ENCODE data around the gene ATAD3A.

DNA sequence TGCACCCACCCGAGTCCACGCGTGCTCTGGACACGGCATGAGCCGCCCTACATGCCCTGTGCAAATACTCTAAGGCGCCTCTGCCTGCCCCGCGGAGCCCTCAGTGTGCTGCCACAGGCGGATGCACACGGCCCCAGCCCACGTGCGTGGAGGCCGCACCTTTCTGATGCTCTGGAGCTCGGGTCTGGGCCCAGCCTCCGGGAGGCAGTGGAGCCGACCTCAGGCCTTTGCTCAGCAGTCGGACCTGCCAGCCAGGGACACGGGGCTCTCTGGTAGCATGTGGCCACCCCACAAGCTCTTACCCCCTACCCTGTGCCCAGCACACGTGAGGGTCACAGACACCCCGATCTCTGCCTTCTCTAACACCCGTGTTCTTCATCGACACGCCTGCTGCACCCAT lies 26.4 kb downstream of the ATAD3A start:
- TF ChIP-seq, protein P1, sequence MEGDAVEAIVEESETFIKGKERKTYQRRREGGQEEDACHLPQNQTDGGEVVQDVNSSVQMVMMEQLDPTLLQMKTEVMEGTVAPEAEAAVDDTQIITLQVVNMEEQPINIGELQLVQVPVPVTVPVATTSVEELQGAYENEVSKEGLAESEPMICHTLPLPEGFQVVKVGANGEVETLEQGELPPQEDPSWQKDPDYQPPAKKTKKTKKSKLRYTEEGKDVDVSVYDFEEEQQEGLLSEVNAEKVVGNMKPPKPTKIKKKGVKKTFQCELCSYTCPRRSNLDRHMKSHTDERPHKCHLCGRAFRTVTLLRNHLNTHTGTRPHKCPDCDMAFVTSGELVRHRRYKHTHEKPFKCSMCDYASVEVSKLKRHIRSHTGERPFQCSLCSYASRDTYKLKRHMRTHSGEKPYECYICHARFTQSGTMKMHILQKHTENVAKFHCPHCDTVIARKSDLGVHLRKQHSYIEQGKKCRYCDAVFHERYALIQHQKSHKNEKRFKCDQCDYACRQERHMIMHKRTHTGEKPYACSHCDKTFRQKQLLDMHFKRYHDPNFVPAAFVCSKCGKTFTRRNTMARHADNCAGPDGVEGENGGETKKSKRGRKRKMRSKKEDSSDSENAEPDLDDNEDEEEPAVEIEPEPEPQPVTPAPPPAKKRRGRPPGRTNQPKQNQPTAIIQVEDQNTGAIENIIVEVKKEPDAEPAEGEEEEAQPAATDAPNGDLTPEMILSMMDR (IDR thresholded peaks at IDR 0.05; ENCODE audit: low read depth, low read length, poor library complexity, severe bottlenecking), result no peak
- TF ChIP-seq EZH2phosphoT487 (IDR thresholded peaks at IDR 0.05; ENCODE audit: borderline replicate concordance, low read length), result no peak
